Skin epidermis (tissue), 12 donors: ENCODE results near the gene ATP8B3.
A peak's percentile ranks its signal among the peaks of the same experiment; 100 is the strongest.

Experiments used
- H3K27ac ChIP-seq, 21 experiments: fragments of 200-600 bp; sonication (generic) in 11 of 21; one replicate each; pipeline ENCODE4 v1.5.0; 2020; ENCODE audit warnings: mild to moderate bottlenecking in 3 of 21, inconsistent platforms in 2 of 21, moderate library complexity in 2 of 21
- H3K4me3 ChIP-seq, 7 experiments: fragments of 200-600 bp; sonication (generic) in 2 of 7; one replicate each; pipeline ENCODE4 v1.5.0; 2020; ENCODE audit warnings: inconsistent platforms in 2 of 7, mild to moderate bottlenecking in 2 of 7, moderate library complexity in 1 of 7

The ATP8B3 gene

GRCh38 chr19:1851654-1852580, 39.8 kb upstream of the ATP8B3 start:
- H3K27ac ChIP-seq: peak overlapping the region in 11 of 21 experiments; percentile 20 to 99 (median 61)
- H3K4me3 ChIP-seq: peak overlapping the region in 2 of 7 experiments; percentile 1 to 18

DNA sequence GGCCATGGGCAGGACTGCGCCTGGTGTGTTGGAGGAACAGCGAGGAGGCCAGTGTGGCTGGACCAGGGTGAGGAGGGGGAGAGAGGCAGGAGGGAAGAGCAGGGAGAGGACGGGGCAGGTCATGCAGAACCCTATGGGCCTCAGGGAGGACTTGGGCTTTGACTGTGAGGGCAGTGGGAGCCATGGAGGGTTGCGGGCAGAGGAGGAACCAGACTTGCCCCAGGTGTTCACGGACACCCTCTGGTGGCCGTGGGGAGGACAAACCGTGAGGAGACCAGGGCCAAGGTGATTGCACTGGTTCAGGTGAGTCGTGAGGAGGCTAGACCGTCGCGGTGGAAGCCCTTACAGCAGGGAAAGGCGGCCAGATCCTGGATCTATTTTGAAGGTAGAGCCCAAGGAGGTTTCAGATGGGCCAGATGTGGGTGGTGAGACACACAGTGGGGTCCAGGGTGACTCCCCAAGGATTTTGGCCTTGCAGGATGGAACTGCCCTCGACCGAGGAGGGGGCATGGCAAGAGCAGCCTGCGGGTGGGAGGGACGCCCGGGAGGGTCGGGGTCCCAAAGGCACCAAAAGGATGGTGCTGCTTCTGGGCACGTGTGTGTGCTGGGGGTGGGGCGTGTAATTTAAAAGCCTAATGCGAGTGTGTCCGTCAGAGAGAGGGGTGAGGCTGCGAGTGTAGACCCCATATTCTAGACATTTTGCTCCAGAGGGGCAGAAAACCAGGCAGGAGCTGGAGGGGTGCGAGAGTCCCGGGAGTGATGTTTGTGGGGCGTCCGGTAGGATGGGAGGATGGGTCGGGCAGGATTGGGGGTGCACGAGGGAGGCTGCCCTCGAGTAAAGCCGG, 39.0 kb upstream of the ATP8B3 start:
- H3K4me3 ChIP-seq: peak overlapping the region in 1 of 7 experiments; percentile 1
- H3K27ac ChIP-seq: peak overlapping the region in 7 of 21 experiments; percentile 20 to 99 (median 61)

DNA sequence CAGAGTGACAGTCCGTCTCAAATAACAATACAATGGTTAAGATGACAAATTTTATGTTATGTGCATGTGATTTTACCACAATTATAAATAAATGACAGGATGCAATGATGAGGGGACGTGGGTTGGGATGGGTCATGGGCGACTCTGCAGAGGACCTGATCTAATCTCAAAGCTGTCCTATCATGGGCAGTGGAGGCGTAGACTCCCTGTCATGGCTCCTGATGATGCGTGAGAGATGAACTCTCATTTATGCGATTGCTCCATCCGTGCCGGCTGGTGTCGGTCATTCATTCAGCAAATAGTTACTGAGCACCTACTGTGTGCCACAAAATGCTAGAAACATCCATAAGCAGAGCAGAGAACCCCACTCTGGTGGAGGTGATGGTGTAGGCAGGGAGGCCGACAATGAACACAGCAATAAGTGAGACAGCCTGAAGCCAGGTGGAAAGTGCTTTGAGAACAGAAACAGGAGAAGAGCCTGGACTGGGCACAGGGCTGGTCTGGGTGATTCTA, 37.9 kb upstream of the ATP8B3 start:
- no peak overlapping the region for H3K27ac ChIP-seq
- no peak overlapping the region for H3K4me3 ChIP-seq

DNA sequence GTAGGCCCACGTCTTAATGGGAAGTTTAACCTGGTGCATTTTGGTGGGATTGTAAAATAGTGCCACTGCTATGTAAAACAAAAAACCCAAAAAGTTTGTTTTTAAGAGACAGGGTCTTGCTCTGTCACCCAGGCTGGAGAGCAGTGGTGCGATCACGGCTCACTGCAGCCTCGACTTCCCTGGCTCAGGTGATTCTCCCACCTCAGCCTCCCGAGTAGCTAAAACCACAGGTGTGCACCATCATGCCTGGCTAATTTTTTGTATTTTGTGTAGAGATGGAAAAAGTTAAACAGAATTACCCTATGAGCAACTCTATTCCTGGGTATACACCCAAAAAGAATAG, 37.0 kb upstream of the ATP8B3 start:
- H3K27ac ChIP-seq: peak overlapping the region in 8 of 21 experiments; percentile 97 to 100 (median 100)
- no peak overlapping the region for H3K4me3 ChIP-seq

- Histone ChIP-seq H3K27ac (peak within 1 kb of the TSS; percentile 96 to 100 (median 100)), H3K4me3 (peak within 1 kb of the TSS; percentile 81 to 100 (median 99))
These were observed 36.5 kb upstream of the ATP8B3 start, which contains the start of gene REXO1 for GRCh38 chr19:1848399-1849131. Gene REXO1, minus strand, starts transcription at chr19:1848483. Its CDS starts 125 bp downstream, at chr19:1848358.

DNA sequence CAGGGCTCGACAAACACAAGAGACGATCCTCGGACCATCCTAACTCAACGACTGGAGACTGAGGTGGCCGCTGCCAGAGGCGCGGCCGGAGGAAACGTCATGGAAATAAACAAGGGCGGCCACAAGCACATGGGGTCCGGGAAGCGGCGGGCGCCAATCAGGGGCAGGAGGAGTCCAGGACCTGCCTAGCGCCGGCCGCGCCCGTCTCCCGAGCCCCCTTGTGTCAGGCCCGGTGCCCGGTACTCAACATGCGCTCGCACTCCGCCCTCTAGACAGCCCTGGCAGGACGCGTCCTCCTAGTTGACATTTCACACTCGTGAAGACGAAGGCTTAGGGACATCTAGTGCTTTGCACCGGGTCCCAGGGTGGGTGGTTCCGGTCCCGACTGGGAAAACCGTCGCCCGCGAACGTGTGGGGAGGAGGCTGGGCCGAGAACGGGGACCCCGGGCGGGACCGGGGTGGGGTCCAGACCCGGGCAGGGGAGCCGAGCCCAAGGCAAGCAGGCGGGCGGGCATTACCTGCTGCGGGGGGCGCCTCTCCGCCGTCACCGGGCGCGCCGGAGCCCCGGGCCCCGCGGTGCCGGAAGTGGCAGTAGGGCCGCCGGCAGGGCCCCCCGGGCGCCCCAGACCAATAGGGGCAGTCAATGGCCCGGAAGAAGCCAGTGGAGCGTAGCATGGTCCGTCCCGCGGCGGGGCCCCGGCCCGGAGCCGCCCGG, 35.8 kb upstream of the ATP8B3 start:
- Histone ChIP-seq H3K27ac (peak overlapping the region; percentile 96 to 100 (median 100)), H3K4me3 (peak overlapping the region; percentile 81 to 100 (median 99))

GRCh38 chr19:1847348-1847683, 35.2 kb upstream of the ATP8B3 start:
- Histone ChIP-seq H3K27ac (peak overlapping the region in 20 of 21 experiments; percentile 96 to 100 (median 100)), H3K4me3 (peak overlapping the region; percentile 81 to 100 (median 99))

GRCh38 chr19:1846517-1847204, 34.6 kb upstream of the ATP8B3 start:
- H3K4me3 ChIP-seq: peak overlapping the region in 6 of 7 experiments; percentile 81 to 100 (median 98)
- H3K27ac ChIP-seq: peak overlapping the region in 4 of 21 experiments; percentile 96 to 100 (median 99)

DNA sequence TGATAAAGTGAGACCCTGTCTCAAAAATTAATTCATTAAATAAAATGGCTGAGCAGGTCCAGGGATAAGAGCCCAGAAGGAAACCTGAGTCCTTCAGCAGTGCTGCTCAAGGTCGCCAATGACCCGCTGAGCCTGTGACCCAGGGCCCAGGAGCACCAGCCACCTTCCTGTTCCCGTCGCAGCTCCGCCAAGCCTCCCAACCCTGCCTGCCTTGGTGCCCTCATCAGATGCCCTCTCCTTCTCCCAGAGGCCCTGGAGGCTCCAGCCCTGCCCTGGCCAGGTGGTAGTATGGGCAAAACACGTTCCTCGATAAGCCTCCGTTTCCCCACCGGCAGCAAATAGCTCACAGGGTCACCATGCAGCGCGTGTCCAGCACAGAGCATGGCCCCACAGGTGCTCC, 33.6 kb upstream of the ATP8B3 start:
- Histone ChIP-seq H3K4me3 (no peak overlapping the region), H3K27ac (no peak overlapping the region)

DNA sequence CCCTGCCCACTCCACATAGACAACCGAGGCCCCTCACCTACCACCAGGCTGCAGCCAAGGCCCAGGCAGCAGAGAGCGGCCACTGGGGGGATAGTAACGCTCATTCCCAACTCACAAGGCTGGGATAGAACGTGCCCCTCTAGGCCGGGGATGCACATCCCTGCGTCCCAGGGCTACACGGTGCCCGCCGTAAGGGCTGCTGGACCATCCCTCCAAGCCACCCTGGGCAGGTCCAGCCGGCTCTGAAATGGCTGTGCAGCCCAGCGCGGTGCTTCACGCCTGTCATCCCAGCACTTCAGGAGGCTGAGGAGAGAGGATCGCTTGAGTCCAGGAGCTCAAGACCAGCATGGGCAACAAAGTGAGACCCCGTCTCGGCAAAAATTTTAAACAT, 33.0 kb upstream of the ATP8B3 start:
- no peak overlapping the region for H3K27ac ChIP-seq
- H3K4me3 ChIP-seq: no peak overlapping the region

GRCh38 chr19:1844513-1845124, 32.5 kb upstream of the ATP8B3 start:
- no peak overlapping the region for H3K4me3 ChIP-seq
- peak overlapping the region in 7 of 21 experiments; percentile 16 to 78 (median 47) for H3K27ac ChIP-seq

GRCh38 chr19:1843646-1844394, 31.7 kb upstream of the ATP8B3 start:
- Histone ChIP-seq H3K4me3 (peak overlapping the region in 2 of 7 experiments; percentile 6 to 10), H3K27ac (peak overlapping the region in 12 of 21 experiments; percentile 8 to 78 (median 56))

DNA sequence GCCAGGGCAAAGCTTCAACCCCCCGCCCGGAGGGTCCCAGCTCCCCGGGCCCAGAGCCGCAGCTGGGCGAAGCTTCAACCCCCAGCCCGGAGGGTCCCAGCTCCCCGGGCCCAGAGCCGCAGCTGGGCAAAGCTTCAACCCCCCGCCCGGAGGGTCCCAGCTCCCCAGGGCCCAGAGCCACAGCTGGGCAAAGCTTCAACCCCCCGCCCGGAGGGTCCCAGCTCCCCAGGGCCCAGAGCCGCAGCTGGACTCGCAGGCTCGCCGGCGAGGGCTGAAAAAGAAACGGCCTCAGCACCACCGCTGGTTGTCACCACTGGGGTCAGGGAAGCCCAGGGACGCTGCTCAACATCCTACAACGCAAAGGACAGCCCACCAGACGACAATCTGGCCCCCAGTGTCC, 31.0 kb upstream of the ATP8B3 start:
- Histone ChIP-seq H3K27ac (peak overlapping the region in 12 of 21 experiments; percentile 2 to 78 (median 52)), H3K4me3 (peak overlapping the region in 2 of 7 experiments; percentile 6 to 10)

DNA sequence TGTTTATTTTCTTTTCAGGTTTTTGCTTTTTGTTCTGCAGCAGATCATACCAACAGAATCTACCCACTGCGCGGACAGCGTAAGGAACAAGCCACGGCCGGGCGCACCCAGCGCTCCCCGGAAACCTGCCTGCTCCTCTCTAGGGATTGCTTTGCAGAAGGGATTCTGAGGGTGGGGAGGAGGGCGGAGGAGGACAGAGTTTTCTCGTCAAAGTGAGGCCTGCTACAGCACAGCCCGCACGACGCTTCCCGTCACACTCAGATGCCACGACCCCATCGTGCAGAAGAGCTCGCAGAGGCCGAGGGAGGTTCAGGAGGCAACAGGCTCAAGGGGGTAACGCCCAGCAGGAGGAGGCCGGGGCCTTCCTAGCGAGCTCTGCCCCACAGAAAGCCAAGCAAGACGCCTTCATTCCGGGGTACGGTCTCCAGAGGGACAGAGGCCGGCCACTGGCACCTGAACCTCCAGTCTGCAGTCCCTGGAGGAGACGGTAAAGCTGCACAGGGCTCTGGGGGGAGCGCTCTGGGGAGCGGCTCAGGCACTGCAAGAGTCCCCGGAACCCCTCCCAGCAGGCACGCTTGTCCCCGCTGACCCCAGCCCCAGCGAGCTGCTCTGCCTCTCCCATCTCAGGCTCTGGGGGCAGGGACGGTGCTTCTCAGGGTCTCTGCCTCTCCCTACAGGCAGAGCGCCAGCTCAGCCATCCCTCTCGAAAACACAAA, 29.3 kb upstream of the ATP8B3 start:
- Histone ChIP-seq H3K27ac (peak overlapping the region in 11 of 21 experiments; percentile 10 to 78 (median 24)), H3K4me3 (no peak overlapping the region)

GRCh38 chr19:1840541-1841115, 28.6 kb upstream of the ATP8B3 start:
- Histone ChIP-seq H3K27ac (peak overlapping the region in 7 of 21 experiments; percentile 7 to 78 (median 19)), H3K4me3 (no peak overlapping the region)
